Endometrial microvascular endothelial cells (primary cell): ENCODE data around the gene SAMD4B. TPM values are rescaled to one million over a fixed set of nuclear protein-coding genes. Genes with fewer than 3 reads are reported as not detected.
"Not testable (repeated sequence)": the region's sequence is repeated elsewhere in the genome, so short reads cannot be mapped to it uniquely, and the experiment has no call there.

Source experiments
- in situ Hi-C: cut with HindIII; loops from 2 replicates; pipeline ENCODE4 v1.10.0; 2017; ENCODE audit warnings: low sequenced_read_pairs, low pct_unique_long_range_greater_than_20kb; ENCODE audit errors: inconsistent ontology term
- total RNA-seq: library from RNA; depleted of rRNA; stranded (reverse); fragments of >200 nt; gene quantifications from one replicate; pipeline ENCODE4 v1.2.3, GENCODE V29; 2015; ENCODE audit errors: inconsistent ontology term

SAMD4B gene
- total RNA-seq, 1 donor from 2014 or later, result 87.2 TPM

- in situ Hi-C loops, result not testable (repeated sequence)
Measured at GRCh38 chr19:39309305-39309670, 32.9 kb upstream of the SAMD4B start.

GRCh38 chr19:39310558-39311311, 31.5 kb upstream of the SAMD4B start:
- in situ Hi-C loops, result no loop called here

- in situ Hi-C loops, result no loop called here
Measured at GRCh38 chr19:39314016-39314728, 28.0 kb upstream of the SAMD4B start.

GRCh38 chr19:39315933-39316332, 26.3 kb upstream of the SAMD4B start:
- in situ Hi-C loops, result no loop called here

- in situ Hi-C loops, result no loop called here
Measured at GRCh38 chr19:39316627-39317321, 25.4 kb upstream of the SAMD4B start.

- in situ Hi-C loops, result no loop called here
Measured at GRCh38 chr19:39317476-39317875, 24.7 kb upstream of the SAMD4B start.

- in situ Hi-C loops, result no loop called here
Measured at GRCh38 chr19:39318071-39318470, 24.1 kb upstream of the SAMD4B start.

- in situ Hi-C loops, result no loop called here
Measured at GRCh38 chr19:39318690-39319089, 23.5 kb upstream of the SAMD4B start.

- in situ Hi-C loops, result no loop called here
Measured at GRCh38 chr19:39319098-39319891, 22.9 kb upstream of the SAMD4B start.

GRCh38 chr19:39319892-39320248, 22.4 kb upstream of the SAMD4B start:
- in situ Hi-C loops, result no loop called here

- in situ Hi-C loops, result no loop called here
Measured at GRCh38 chr19:39321117-39321831, 20.9 kb upstream of the SAMD4B start.

GRCh38 chr19:39321832-39322176, 20.4 kb upstream of the SAMD4B start:
- in situ Hi-C loops, result no loop called here

GRCh38 chr19:39324242-39324842, 17.9 kb upstream of the SAMD4B start:
- in situ Hi-C loops, result no loop called here

- in situ Hi-C loops, result no loop called here
Measured at GRCh38 chr19:39325778-39326665, 16.2 kb upstream of the SAMD4B start.

- in situ Hi-C loops, result no loop called here
Measured at GRCh38 chr19:39327363-39328045, 14.7 kb upstream of the SAMD4B start.

GRCh38 chr19:39328046-39328705, 14.0 kb upstream of the SAMD4B start:
- in situ Hi-C loops, result no loop called here
